ENCODE results near the gene MKNK1.

Gene MKNK1

DNA sequence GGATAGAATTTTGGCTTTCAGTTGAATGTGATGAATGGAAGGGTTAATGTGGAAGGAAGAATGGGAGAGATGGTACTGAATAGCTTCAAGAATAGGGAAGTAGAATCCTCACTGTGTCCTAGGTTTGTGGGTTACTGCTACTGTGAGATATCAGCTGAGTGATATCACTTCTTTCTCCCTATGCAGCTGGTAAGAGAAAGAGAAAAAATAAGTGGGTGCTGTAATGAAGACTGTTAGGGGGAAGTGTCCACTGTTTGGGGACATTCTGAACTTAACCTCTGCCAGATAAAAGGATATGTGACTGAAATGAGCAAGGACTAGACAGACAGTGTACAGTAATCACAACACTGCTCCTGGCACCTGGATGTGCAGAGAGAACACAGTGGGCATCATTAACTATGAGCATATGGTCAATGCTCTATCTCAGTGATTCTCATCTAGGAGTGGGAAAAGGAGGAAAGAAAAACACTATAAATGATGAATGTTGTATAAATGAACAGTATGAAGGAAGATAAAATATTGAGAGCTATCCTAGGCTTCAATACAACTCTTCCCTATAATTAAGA, 38.1 kb upstream of the MKNK1 start:
- Histone ChIP-seq H3K4me1 (ENCODE audit: control insufficient read depth, insufficient read depth, low read length) (peaks cover 5% of the 10 kb centered on the region), H3K36me3 (ENCODE audit: control insufficient read depth in 2 of 2, insufficient read depth in 1 of 2, low read length in 2 of 2) (peaks cover 3 to 59% of the 10 kb centered on the region in 2 experiments; a peak in 2 of 3 replicates), H3K9me3 (ENCODE audit: control insufficient read depth, insufficient read depth, low read depth, low read length) (no peaks in the 10 kb centered on the region), H3K4me3 (ENCODE audit: low read depth, low read length) (no peak overlapping the region), H3K27ac (ENCODE audit: extremely low read depth, low read depth, low read length) (no peak overlapping the region)
- POLR2A ChIA-PET: interaction anchor here (0.5 to 1.3 kb wide), 2 partner anchors 33 to 57 kb away, joined by 3 to 5 read pairs; no protein-coding TSS in a partner anchor
- CTCF ChIA-PET: interaction anchor here (1.0 to 1.6 kb wide), 2 partner anchors 82 to 113 kb away, joined by 3 read pairs; no protein-coding TSS in a partner anchor
- peak; percentile 31 for TF ChIP-seq FEZF1 (tag by site-specific recombination; IDR thresholded peaks at IDR 0.05)
- no peak for TF ChIP-seq ZNF132 (tag by site-specific recombination; IDR thresholded peaks at IDR 0.05; ENCODE audit: borderline replicate concordance)

DNA sequence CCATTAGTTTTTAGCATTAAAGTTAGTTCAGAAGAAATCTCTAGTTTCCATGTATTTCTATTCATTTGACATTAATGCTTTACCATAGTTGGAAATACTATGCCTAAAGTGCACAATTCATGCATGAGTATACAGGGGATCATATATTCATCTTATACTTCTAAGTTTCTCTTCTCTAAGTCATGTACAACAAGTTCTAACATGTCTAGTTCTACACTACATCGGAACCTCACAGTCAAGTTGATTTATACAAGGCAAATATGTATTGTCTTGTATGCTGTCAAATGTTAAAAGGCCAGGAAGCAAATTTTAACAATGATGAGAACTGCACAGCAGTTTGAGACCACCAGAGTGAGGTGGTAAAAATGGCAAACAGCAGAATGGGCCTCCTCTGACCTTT, 35.5 kb upstream of the MKNK1 start:
- H3K4me3 ChIP-seq (ENCODE audit: low read depth, low read length): no peak overlapping the region
- no peaks in the 10 kb centered on the region for H3K9me3 ChIP-seq (ENCODE audit: control insufficient read depth, insufficient read depth, low read depth, low read length)
- POLR2A ChIA-PET: no interaction called here
- TF ChIP-seq ZNF707 (tag by site-specific recombination; IDR thresholded peaks at IDR 0.05) (no peak), SCRT2 (tag by site-specific recombination; IDR thresholded peaks at IDR 0.05) (no peak), ZFP3 (tag by site-specific recombination; IDR thresholded peaks at IDR 0.05; ENCODE audit: low read depth) (no peak), ZNF510 (tag by site-specific recombination; IDR thresholded peaks at IDR 0.05; ENCODE audit: insufficient replicate concordance) (no peak), ZBTB8A (tag by site-specific recombination; IDR thresholded peaks at IDR 0.05) (no peak), ZNF10 (tag by site-specific recombination; IDR thresholded peaks at IDR 0.05) (no peak), ZFP41 (tag by site-specific recombination; IDR thresholded peaks at IDR 0.05; ENCODE audit: borderline replicate concordance) (no peak), ZNF223 (tag by site-specific recombination; IDR thresholded peaks at IDR 0.05) (no peak), ZNF585B (tag by site-specific recombination; IDR thresholded peaks at IDR 0.05) (no peak), ZNF155 (tag by site-specific recombination; IDR thresholded peaks at IDR 0.05) (no peak)
- TF ChIP-seq, protein P1, sequence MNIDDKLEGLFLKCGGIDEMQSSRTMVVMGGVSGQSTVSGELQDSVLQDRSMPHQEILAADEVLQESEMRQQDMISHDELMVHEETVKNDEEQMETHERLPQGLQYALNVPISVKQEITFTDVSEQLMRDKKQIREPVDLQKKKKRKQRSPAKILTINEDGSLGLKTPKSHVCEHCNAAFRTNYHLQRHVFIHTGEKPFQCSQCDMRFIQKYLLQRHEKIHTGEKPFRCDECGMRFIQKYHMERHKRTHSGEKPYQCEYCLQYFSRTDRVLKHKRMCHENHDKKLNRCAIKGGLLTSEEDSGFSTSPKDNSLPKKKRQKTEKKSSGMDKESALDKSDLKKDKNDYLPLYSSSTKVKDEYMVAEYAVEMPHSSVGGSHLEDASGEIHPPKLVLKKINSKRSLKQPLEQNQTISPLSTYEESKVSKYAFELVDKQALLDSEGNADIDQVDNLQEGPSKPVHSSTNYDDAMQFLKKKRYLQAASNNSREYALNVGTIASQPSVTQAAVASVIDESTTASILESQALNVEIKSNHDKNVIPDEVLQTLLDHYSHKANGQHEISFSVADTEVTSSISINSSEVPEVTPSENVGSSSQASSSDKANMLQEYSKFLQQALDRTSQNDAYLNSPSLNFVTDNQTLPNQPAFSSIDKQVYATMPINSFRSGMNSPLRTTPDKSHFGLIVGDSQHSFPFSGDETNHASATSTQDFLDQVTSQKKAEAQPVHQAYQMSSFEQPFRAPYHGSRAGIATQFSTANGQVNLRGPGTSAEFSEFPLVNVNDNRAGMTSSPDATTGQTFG (tag by site-specific recombination; IDR thresholded peaks at IDR 0.05; ENCODE audit: borderline replicate concordance): no peak
- peaks cover 5% of the 10 kb centered on the region for H3K4me1 ChIP-seq (ENCODE audit: control insufficient read depth, insufficient read depth, low read length)
- CTCF ChIA-PET: no interaction called here
- H3K27ac ChIP-seq (ENCODE audit: extremely low read depth, low read depth, low read length): no peak overlapping the region
- peaks cover 1 to 75% of the 10 kb centered on the region in 2 experiments; a peak in 2 of 3 replicates for H3K36me3 ChIP-seq (ENCODE audit: control insufficient read depth in 2 of 2, insufficient read depth in 1 of 2, low read length in 2 of 2)

DNA sequence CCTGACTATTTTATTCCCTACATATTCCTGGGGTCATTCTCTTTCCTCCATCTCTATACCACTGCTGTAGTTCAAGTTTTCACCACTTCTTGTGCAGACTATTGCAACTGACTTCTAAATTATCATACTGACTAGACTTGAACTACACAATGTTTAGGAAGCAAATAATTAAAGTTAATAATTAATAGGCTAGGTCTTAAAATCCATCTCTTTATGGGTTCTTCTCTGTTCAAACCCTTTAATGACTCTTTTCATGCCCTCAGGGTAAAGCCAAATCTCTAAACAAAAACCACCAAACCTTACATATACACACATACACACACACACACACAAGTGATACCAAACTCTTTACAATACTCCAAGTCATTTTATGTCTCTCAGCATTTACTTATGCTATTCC, 34.9 kb upstream of the MKNK1 start:
- no peak for TF ChIP-seq ZNF133 (tag by site-specific recombination; IDR thresholded peaks at IDR 0.05)
- no peak for TF ChIP-seq ZNF138 (tag by site-specific recombination; IDR thresholded peaks at IDR 0.05; ENCODE audit: borderline replicate concordance)
- TF ChIP-seq ZBTB1 (tag by site-specific recombination; IDR thresholded peaks at IDR 0.05): no peak
- TF ChIP-seq, protein P2, sequence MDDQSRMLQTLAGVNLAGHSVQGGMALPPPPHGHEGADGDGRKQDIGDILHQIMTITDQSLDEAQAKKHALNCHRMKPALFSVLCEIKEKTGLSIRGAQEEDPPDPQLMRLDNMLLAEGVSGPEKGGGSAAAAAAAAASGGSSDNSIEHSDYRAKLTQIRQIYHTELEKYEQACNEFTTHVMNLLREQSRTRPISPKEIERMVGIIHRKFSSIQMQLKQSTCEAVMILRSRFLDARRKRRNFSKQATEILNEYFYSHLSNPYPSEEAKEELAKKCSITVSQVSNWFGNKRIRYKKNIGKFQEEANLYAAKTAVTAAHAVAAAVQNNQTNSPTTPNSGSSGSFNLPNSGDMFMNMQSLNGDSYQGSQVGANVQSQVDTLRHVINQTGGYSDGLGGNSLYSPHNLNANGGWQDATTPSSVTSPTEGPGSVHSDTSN (CRISPR knock-in tag; IDR thresholded peaks at IDR 0.05): no peak
- TF ChIP-seq ZNF157 (tag by site-specific recombination; IDR thresholded peaks at IDR 0.05): no peak
- H3K36me3 ChIP-seq (ENCODE audit: control insufficient read depth in 2 of 2, insufficient read depth in 1 of 2, low read length in 2 of 2): peaks cover 6 to 82% of the 10 kb centered on the region in 2 experiments; a peak in 2 of 3 replicates
- H3K4me1 ChIP-seq (ENCODE audit: control insufficient read depth, insufficient read depth, low read length): peaks cover 4% of the 10 kb centered on the region
- H3K4me3 ChIP-seq (ENCODE audit: low read depth, low read length): no peak overlapping the region
- POLR2A ChIA-PET: no interaction called here
- H3K9me3 ChIP-seq (ENCODE audit: control insufficient read depth, insufficient read depth, low read depth, low read length): no peaks in the 10 kb centered on the region
- H3K27ac ChIP-seq (ENCODE audit: extremely low read depth, low read depth, low read length): no peak overlapping the region
- CTCF ChIA-PET: no interaction called here

Measured in HEK293 (cell line).